Inflammatory macrophage treated with lipopolysaccharide for 4 hours (primary cell): ENCODE data around the gene ACTN4.

Source experiments
- DNase-seq: peaks from one replicate; pipeline ENCODE4 v3.0.0-alpha.2; 2020

The ACTN4 gene

GRCh38 chr19:38679839-38680238 lies 32.4 kb downstream of the ACTN4 start:
- peak; percentile 57 for DNase-seq

GRCh38 chr19:38682195-38682867 lies 34.9 kb downstream of the ACTN4 start:
- no peak for DNase-seq

- DNase-seq: no peak
These were observed 35.5 kb downstream of the ACTN4 start for GRCh38 chr19:38682872-38683392.

- DNase-seq: peak; percentile 70
These were observed 36.1 kb downstream of the ACTN4 start for GRCh38 chr19:38683393-38684077.

GRCh38 chr19:38684078-38684861 lies 36.8 kb downstream of the ACTN4 start:
- DNase-seq: peak; percentile 92

- no peak for DNase-seq
These were observed 37.6 kb downstream of the ACTN4 start for GRCh38 chr19:38684862-38685665.

- peak; percentile 55 for DNase-seq
These were observed 38.4 kb downstream of the ACTN4 start for GRCh38 chr19:38685666-38686529.

- DNase-seq: peak; percentile 67
These were observed 39.1 kb downstream of the ACTN4 start for GRCh38 chr19:38686530-38686888.

- no peak for DNase-seq
These were observed 40.5 kb downstream of the ACTN4 start for GRCh38 chr19:38687837-38688378.

- DNase-seq: no peak
These were observed 42.7 kb downstream of the ACTN4 start for GRCh38 chr19:38690146-38690545.

- no peak for DNase-seq
These were observed 43.4 kb downstream of the ACTN4 start for GRCh38 chr19:38690832-38691231.

GRCh38 chr19:38691938-38692457 lies 44.5 kb downstream of the ACTN4 start:
- no peak for DNase-seq

GRCh38 chr19:38692458-38693379 lies 45.3 kb downstream of the ACTN4 start:
- DNase-seq: no peak

- no peak for DNase-seq
These were observed 46.2 kb downstream of the ACTN4 start for GRCh38 chr19:38693380-38694223.

GRCh38 chr19:38695317-38695683 lies 47.9 kb downstream of the ACTN4 start:
- peak; percentile 68 for DNase-seq

GRCh38 chr19:38695832-38696728 lies 48.6 kb downstream of the ACTN4 start:
- DNase-seq: no peak

- DNase-seq: no peak
These were observed 49.2 kb downstream of the ACTN4 start for GRCh38 chr19:38696729-38697055.

GRCh38 chr19:38697197-38697596 lies 49.7 kb downstream of the ACTN4 start:
- no peak for DNase-seq
